Glomerular visceral epithelial cell (primary cell): Measurements from ENCODE around the gene LYPD6B.

Experiments
- DNase-seq: peaks from one replicate; pipeline ENCODE4 v3.0.0-alpha.2; 2016; ENCODE audit errors: extremely low spot score

LYPD6B gene

GRCh38 chr2:149119368-149119767, 80.9 kb downstream of the LYPD6B start:
- no peak for DNase-seq

DNA sequence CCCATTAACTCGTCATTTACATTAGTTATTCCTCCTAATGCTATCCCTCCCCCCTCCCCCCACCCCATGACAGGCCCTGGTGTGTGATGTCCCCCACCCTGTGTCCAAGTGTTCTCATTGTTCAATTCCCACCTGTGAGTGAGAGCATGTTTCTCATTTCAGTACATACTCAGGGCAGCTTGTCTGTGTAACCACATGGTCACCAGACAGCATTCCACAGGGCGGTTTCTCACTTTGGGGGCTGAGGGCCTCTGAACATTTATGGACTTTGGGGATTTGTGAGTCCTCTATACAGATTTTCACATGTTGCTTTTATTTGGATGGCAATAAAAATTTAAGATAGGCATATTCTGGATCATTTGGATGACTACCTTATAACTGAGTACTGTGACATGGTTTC, 84.0 kb downstream of the LYPD6B start:
- DNase-seq: no peak

GRCh38 chr2:149125031-149125725, 86.7 kb downstream of the LYPD6B start:
- DNase-seq: no peak

DNA sequence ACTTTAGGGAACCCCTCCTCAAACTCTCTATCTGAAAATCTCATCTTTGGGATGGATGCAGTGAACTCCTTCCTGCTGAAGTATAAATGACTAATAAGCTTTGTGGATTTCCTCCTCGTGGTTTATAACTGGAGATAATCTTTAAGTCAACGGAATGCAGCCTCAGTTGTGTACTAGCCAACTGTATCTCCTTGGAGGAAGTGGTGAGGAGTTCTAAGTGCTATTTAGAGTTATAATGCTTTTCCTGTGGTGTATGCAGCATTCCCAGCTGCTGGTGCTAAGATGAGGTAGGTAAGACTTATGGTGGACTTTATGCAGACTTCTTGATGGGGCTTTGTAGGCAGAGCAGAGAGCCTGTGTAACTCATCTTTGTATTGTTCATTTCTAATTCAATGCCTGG, 90.9 kb downstream of the LYPD6B start:
- peak; percentile 11 for DNase-seq

- no peak for DNase-seq
Observed at GRCh38 chr2:149132339-149132738, 93.8 kb downstream of the LYPD6B start.

DNA sequence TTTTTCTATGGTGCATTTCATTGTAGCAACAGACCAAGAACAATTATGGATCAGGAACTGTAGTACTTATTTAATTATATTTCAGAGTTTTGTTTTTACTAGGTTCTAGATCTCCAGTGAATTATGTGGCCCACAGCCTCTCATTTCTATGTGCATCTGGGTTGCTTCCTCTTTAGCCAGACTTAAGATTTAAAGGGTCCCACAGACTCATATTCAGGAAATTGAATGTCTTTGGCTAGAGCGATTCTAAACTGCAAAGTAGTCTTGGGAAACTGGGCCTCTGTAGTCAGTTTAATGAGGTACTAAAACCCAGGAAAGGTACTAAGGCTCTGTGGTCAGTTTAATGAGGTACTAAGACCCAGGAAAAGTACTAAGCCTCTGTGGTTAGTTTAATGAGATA, 94.4 kb downstream of the LYPD6B start:
- DNase-seq: no peak

DNA sequence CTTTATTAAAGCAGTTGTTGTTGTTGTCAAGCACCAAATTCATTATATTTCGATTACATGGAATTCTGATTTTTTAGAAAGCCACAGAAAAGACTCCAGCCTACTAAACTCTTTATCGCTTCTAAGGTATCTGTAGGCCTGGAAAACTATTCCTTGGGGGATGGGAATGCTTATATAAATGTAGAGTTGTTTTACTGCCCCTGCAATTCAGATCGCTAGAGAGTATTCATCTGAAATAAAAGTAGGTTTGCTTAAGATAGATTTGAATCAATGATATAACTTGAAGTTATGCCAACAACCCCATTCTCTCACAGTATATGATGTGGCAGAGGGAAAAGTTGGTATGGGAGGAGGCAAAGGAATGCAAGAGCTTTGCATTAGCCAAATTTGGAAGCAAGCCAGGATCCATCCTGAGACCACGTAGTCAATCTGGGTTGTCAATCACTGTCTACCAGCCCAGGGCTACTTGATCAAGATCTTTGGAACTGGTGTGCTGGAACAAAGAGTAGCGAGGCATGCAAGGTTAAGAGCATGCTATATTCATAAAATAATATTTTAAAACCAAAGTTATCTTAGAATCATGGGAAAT, 95.9 kb downstream of the LYPD6B start:
- DNase-seq: no peak

- no peak for DNase-seq
Observed at GRCh38 chr2:149136111-149136510, 97.6 kb downstream of the LYPD6B start.

- no peak for DNase-seq
Observed at GRCh38 chr2:149141046-149141445, 102.5 kb downstream of the LYPD6B start.

- peak; percentile 58 for DNase-seq
Observed at GRCh38 chr2:149143734-149144133, 105.2 kb downstream of the LYPD6B start.

DNA sequence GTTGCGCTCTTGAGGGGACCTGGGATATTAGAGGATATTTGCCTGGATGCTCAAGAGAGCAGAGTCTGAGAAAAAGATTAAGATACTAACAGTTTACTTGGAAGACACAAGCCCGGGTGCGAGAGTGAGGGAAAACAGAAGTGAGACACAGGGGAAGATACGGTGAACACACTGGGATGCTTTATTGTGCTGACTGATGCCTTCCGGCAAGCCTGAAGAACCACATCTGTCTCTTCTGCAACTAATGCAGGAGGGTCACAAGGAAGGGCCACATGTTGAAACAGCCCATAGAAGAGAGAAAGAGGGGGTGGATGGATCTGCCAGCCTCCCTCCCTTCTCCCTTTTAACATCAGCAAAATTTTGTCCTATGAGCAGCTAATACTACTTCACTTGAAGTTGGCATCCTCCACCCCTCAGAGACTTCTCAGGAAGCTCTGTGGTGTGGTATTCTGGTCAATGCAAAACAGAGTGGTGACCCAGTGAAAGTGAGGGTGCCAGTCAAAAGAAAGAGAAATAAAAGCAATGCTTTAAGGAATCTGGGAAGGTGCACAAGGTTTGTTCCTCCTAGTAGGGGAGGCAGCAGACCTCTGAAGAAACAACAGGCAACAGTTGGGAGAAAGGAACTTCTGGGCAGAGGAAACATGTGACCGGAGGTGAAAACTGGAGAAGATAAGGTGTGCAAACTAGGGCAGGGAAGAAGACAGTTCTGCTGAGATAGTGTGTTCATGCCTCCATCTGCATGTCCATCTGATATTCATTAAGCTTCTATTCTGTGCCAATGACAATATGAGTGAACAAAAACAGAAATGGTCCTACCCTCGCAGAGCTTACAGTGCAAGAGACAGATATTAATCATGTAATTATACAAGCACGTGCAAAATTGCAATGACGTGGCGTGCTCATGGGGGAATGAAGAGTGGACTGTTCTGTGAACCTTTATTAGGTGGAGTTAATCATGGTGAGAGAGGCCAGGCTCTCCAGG, 107.1 kb downstream of the LYPD6B start:
- DNase-seq: no peak

DNA sequence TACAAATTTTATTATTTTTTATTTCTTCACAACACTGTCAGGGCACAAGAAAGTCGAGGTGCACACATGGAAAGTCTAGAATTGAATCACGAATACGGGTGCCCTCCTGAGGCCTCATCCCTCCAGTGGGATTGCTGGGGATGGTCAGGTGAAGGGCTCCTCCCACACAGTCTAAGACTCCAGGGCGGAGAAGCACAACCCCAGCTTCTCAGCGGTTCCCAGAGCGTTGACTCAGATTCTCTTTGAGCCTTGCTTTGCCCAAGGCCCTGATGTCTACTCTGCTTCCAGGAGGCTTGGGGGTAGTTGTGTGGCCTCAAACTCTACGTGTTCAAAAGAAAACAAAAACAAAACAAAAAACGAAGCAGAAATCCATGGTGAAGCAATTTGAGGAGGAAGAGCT, 108.4 kb downstream of the LYPD6B start:
- no peak for DNase-seq

GRCh38 chr2:149148194-149149006, 109.9 kb downstream of the LYPD6B start:
- no peak for DNase-seq

GRCh38 chr2:149149007-149149297, 110.5 kb downstream of the LYPD6B start:
- no peak for DNase-seq

- DNase-seq: no peak
Observed at GRCh38 chr2:149152469-149152953, 114.0 kb downstream of the LYPD6B start.

- DNase-seq: no peak
Observed at GRCh38 chr2:149155196-149155969, 116.9 kb downstream of the LYPD6B start.

- DNase-seq: no peak
Observed at GRCh38 chr2:149155988-149156387, 117.5 kb downstream of the LYPD6B start.

DNA sequence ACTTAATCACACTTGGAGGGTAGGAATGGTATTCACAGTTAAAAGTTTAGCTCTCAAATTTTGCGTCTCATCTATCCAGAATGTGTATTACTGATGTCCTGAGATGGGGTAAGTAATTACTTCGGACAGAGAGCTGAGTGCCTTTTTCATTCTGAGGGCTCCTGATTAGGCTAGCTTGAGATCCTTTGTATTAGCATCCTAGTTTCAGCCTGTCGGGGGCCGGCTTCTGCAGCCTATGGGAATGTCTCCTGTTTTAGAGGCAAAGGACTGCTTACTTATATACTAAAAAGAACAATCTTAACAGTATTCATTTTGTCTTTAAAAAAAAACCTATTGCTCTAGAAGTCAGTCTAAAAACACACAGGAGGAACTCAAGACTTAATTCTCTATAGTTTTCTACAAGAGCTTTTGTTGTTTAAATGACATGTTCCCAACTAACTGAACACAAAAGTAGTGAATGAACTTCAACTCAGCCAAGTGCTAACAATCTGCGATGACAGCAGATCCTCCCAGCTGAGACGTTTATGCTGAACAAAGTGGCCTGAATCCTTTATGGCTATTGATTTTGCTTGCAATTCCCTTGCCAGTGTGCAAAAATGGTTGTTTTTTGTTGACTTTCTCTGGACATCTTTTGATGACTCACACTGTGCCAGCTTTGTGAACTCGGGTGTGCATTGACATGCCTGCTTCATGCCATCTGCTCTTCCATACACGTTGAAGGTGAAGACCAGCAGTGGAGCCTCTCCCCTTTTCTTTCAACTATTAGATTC, 118.7 kb downstream of the LYPD6B start:
- DNase-seq: no peak

- no peak for DNase-seq
Observed at GRCh38 chr2:149158957-149159356, 120.5 kb downstream of the LYPD6B start.

DNA sequence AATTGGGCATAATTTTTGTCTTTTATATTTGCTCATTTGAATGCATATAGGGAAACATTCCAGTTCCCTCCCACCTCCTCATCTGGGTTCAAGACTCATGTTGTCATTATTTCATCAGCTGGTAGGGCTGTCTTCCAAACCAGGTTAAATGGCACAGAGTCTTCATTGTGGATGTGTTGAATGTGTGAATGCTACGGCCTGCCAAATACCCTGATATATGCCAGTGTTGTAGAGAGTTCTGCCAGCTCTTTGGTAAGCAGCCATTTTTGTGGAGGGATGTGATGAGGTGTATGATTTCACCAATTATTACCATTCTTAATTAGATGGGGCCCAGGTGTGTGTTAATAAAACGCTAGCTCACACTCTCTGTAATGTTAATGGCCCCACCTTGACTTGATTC, 121.7 kb downstream of the LYPD6B start:
- DNase-seq: no peak
